HL-60 (cell line): ENCODE results near the gene CCDC93.

Experiments
- CTCF ChIP-seq: IDR thresholded peaks from one replicate; pipeline ENCODE4 v1.5.1; 2011; ENCODE audit warnings: low read length, control low read depth, inconsistent platforms; ENCODE audit not compliant: insufficient read depth
- REST ChIP-seq: IDR thresholded peaks from 2 replicates; pipeline ENCODE4 v1.6.1; 2012; ENCODE audit warnings: low read depth; ENCODE audit not compliant: insufficient replicate concordance
- SPI1 ChIP-seq: IDR thresholded peaks from 2 replicates; pipeline ENCODE4 v1.6.1; 2012; ENCODE audit warnings: low read depth, mild to moderate bottlenecking, borderline replicate concordance

GRCh38 chr2:117917223-117917917 is 96.5 kb downstream of the CCDC93 start:
- TF ChIP-seq CTCF (no peak), REST (no peak), SPI1 (no peak)
